Endothelial cell of umbilical vein (primary cell): ENCODE data around the gene CHRND. TPM values are rescaled to one million over a fixed set of nuclear protein-coding genes. Genes with fewer than 3 reads are reported as not detected.

Experiments
- BruUV-seq: library from RNA; stranded (reverse); fragments of 400-500 nt; replicated peaks from 2 replicates; lab custom pipeline; 2021; lab: Mats Ljungman, UMichigan
- CTCF ChIA-PET: fragments of 300-600, 350-600 bp; sonication (Branson Sonifier 250); formaldehyde crosslinking; loops from one replicate; lab custom pipeline; 2021; ENCODE audit warnings: antibody characterized with exemption, inconsistent platforms; lab: Charles Lee
- POLR2A ChIA-PET: fragments of 300-600, 350-600 bp; sonication (Branson Sonifier 250); formaldehyde crosslinking; loops from one replicate; lab custom pipeline; 2021; ENCODE audit warnings: antibody characterized with exemption, inconsistent platforms; lab: Charles Lee
- DNase-seq: peaks from one replicate; pipeline ENCODE4 v3.0.0-alpha.2; 2011; ENCODE audit warnings: low read depth, low spot score
- FAIRE-seq: peaks from 2 replicates; lab custom pipeline; 2011; peaks lifted over from hg19 to GRCh38; lab: Jason Lieb, UNC
- H2AFZ ChIP-seq: 2 replicates; pipeline ENCODE4 v1.6.0; 2012; ENCODE audit warnings: low read depth, low read length, control low read depth, inconsistent platforms
- H3K27ac ChIP-seq: 2 replicates; pipeline ENCODE4 v1.5.1; 2011; ENCODE audit warnings: low read depth, mild to moderate bottlenecking, control low read depth, low read length, moderate library complexity; ENCODE audit not compliant: insufficient read depth
- H3K27me3 ChIP-seq, 2 experiments: 2 replicates each; pipeline versions ENCODE4 v1.6.0 to v1.6.1; 2011; ENCODE audit warnings: low read length in 2 of 2, mixed read lengths in 1 of 2; ENCODE audit not compliant: control insufficient read depth in 2 of 2, insufficient read depth in 2 of 2
- H3K36me3 ChIP-seq, 2 experiments: 2 replicates in 1 of 2; 3 replicates in 1 of 2; pipeline ENCODE4 v1.5.1; 2011; ENCODE audit warnings: low read length in 2 of 2, mild to moderate bottlenecking in 1 of 2, moderate library complexity in 1 of 2; ENCODE audit not compliant: control insufficient read depth in 2 of 2, insufficient read depth in 2 of 2; ENCODE audit errors: extremely low read depth in 1 of 2
- H3K4me1 ChIP-seq: 3 replicates; pipeline ENCODE4 v1.5.1; 2011; ENCODE audit warnings: mild to moderate bottlenecking, low read length; ENCODE audit not compliant: control insufficient read depth, insufficient read depth; ENCODE audit errors: extremely low read depth
- H3K4me2 ChIP-seq: 2 replicates; pipeline ENCODE4 v1.6.1; 2011; ENCODE audit warnings: low read length, control low read depth, mixed read lengths; ENCODE audit not compliant: insufficient read depth
- H3K4me3 ChIP-seq, 3 experiments: fragments of 200-600 bp in 1 of 3; sonication (generic), shearing (Covaris generic) in 1 of 3; replicated peaks in 1 of 3; 2 replicates each; pipeline ENCODE4 v1.5.1; 2011 to 2016; ENCODE audit warnings: control low read depth in 3 of 3, low read length in 3 of 3, mild to moderate bottlenecking in 2 of 3, inconsistent platforms in 1 of 3, low read depth in 1 of 3, moderate library complexity in 1 of 3; ENCODE audit not compliant: insufficient read depth in 1 of 3
- H3K79me2 ChIP-seq: 2 replicates; pipeline ENCODE4 v1.6.0; 2012; ENCODE audit warnings: low read length, inconsistent platforms; ENCODE audit not compliant: control insufficient read depth, insufficient read depth
- H3K9ac ChIP-seq: replicated peaks from 2 replicates; pipeline ENCODE3; 2011; ENCODE audit warnings: low read length, control low read depth; ENCODE audit not compliant: insufficient read depth; ENCODE audit errors: extremely low read depth
- H3K9me1 ChIP-seq: replicated peaks from 3 replicates; pipeline ENCODE4 v1.6.0; 2011; ENCODE audit warnings: mild to moderate bottlenecking, low read length; ENCODE audit not compliant: control insufficient read depth, insufficient read depth; ENCODE audit errors: extremely low read depth
- H3K9me3 ChIP-seq: replicated peaks from 2 replicates; pipeline ENCODE4 v1.5.1; 2012; ENCODE audit warnings: low read length, inconsistent platforms; ENCODE audit not compliant: control insufficient read depth, insufficient read depth
- H4K20me1 ChIP-seq: replicated peaks from 2 replicates; pipeline ENCODE3; 2011; ENCODE audit warnings: mild to moderate bottlenecking, low read length; ENCODE audit not compliant: control insufficient read depth, insufficient read depth; ENCODE audit errors: extremely low read depth
- CTCF ChIP-seq, 2 donors: IDR thresholded peaks; 1 replicate in 1 of 2; 2 replicates in 1 of 2; pipeline ENCODE4 v1.5.1; 2011; ENCODE audit warnings: low read length in 2 of 2, mild to moderate bottlenecking in 2 of 2, moderate library complexity in 2 of 2, control low read depth in 1 of 2, inconsistent platforms in 1 of 2, low read depth in 1 of 2; ENCODE audit not compliant: insufficient read depth in 1 of 2; ENCODE audit errors: extremely low read depth in 1 of 2
- EZH2 ChIP-seq: IDR thresholded peaks from 2 replicates; pipeline ENCODE4 v1.6.1; 2012; ENCODE audit warnings: borderline replicate concordance, low read depth, mild to moderate bottlenecking, moderate library complexity, low read length, inconsistent platforms; ENCODE audit not compliant: severe bottlenecking
- FOS ChIP-seq: IDR thresholded peaks from 2 replicates; pipeline ENCODE4 v1.6.1; 2011; ENCODE audit warnings: mild to moderate bottlenecking, low read length, moderate library complexity, borderline replicate concordance; ENCODE audit not compliant: insufficient read depth
- GATA2 ChIP-seq: IDR thresholded peaks from 2 replicates; pipeline ENCODE4 v1.7.0; 2011; ENCODE audit warnings: low read depth, mild to moderate bottlenecking, moderate library complexity, mixed read lengths, low read length; ENCODE audit not compliant: insufficient read length, insufficient read depth
- JUN ChIP-seq: IDR thresholded peaks from 2 replicates; pipeline ENCODE4 v1.6.1; 2011; ENCODE audit warnings: borderline replicate concordance, low read depth; ENCODE audit not compliant: insufficient read length, insufficient read depth
- MAX ChIP-seq: IDR thresholded peaks from 2 replicates; pipeline ENCODE4 v1.6.1; 2011; ENCODE audit not compliant: insufficient read depth, insufficient read length
- MYC ChIP-seq: IDR thresholded peaks from one replicate; pipeline ENCODE4 v1.6.1; 2011; ENCODE audit warnings: mild to moderate bottlenecking, low read depth, low read length
- POLR2A ChIP-seq: IDR thresholded peaks from 2 replicates; pipeline ENCODE4 v1.6.1; 2012; ENCODE audit warnings: low read depth, mild to moderate bottlenecking, control low read depth, low read length
- POLR2AphosphoS5 ChIP-seq: IDR thresholded peaks from 2 replicates; pipeline ENCODE4 v1.6.1; 2012; ENCODE audit warnings: low read depth, mild to moderate bottlenecking, control low read depth, low read length, moderate library complexity; ENCODE audit not compliant: insufficient read depth
- dilution Hi-C: fragments of 300-500 bp; cut with MboI; formaldehyde crosslinking; loops from one replicate; pipeline ENCODE4 v1.15.0; 2019; ENCODE audit warnings: low sequenced_read_pairs; ENCODE audit not compliant: extremely low pct_ligation_motif_present
- intact Hi-C: fragments of 100-400 bp; cut with micrococcal nuclease; formaldehyde crosslinking; loops from one replicate; pipeline ENCODE4 v1.10.0; 2022
- polyA plus RNA-seq, 4 experiments: library from polyadenylated mRNA; depleted of rRNA in 3 of 4; stranded (reverse) in 3 of 4; unstranded in 1 of 4; fragments of >200 nt; gene quantifications; 2 replicates each; pipeline versions ENCODE4 v1.2.1 to v1.2.3, GENCODE V29; 2011 to 2012; ENCODE audit warnings: missing spikeins in 1 of 4
- total RNA-seq: library from RNA; stranded (reverse); gene quantifications from 2 replicates; pipeline ENCODE4 v1.2.3, GENCODE V29; 2021

The CHRND gene
- total and polyA plus RNA-seq, 2 donors (not counting 3 experiments of a cell fraction or from before 2014, with no cell fraction given) = not detected

GRCh38 chr2:232501331-232501771 lies 24.6 kb upstream of the CHRND start:
- H3K27ac ChIP-seq = no peak overlapping the region
- no peak for FAIRE-seq
- H3K4me2 ChIP-seq = no peak overlapping the region
- POLR2A ChIA-PET = no interaction called here
- no peaks in the 10 kb centered on the region for H3K4me1 ChIP-seq
- no peaks in the 10 kb centered on the region for H3K79me2 ChIP-seq
- H3K27me3 ChIP-seq = peaks cover 32 to 33% of the 10 kb centered on the region in 2 experiments
- CTCF ChIA-PET = interaction anchor here (1.1 kb wide), 1 partner anchor 601 kb away, joined by 4 read pairs; no protein-coding TSS in a partner anchor
- intact Hi-C loops (no loop called here), dilution Hi-C loops (no loop called here)
- H3K36me3 ChIP-seq = no peaks in the 10 kb centered on the region
- no TSS peak for BruUV-seq
- no peak overlapping the region for H3K4me3 ChIP-seq
- no peaks in the 10 kb centered on the region for H3K9me1 ChIP-seq
- H4K20me1 ChIP-seq = no peaks in the 10 kb centered on the region
- H2AFZ ChIP-seq = no peak overlapping the region
- H3K9ac ChIP-seq = no peak overlapping the region
- DNase-seq = no peak
- no peaks in the 10 kb centered on the region for H3K9me3 ChIP-seq
- TF ChIP-seq JUN = no peak
- no peak for TF ChIP-seq EZH2

- no peaks in the 10 kb centered on the region for H3K36me3 ChIP-seq
- dilution Hi-C loops = no loop called here
- no peak overlapping the region for H3K27ac ChIP-seq
- H2AFZ ChIP-seq = no peak overlapping the region
- no peak overlapping the region for H3K4me2 ChIP-seq
- BruUV-seq = no TSS peak
- ChIA-PET POLR2A (no interaction called here), CTCF (interaction anchor here (1.1 kb wide), 1 partner anchor 601 kb away, joined by 4 read pairs; no protein-coding TSS in a partner anchor)
- no peak for DNase-seq
- no peaks in the 10 kb centered on the region for H3K9me1 ChIP-seq
- H3K9me3 ChIP-seq = no peaks in the 10 kb centered on the region
- no peak overlapping the region for H3K9ac ChIP-seq
- FAIRE-seq = no peak
- H4K20me1 ChIP-seq = no peaks in the 10 kb centered on the region
- intact Hi-C loops = no loop called here
- H3K79me2 ChIP-seq = no peaks in the 10 kb centered on the region
- H3K27me3 ChIP-seq = peaks cover 33 to 35% of the 10 kb centered on the region in 2 experiments
- no peaks in the 10 kb centered on the region for H3K4me1 ChIP-seq
- TF ChIP-seq POLR2AphosphoS5 (no peak), GATA2 (no peak), EZH2 (no peak), POLR2A (no peak), MAX (no peak), FOS (no peak), MYC (no peak), CTCF (IDR thresholded peaks at IDR 0.05; ENCODE audit: extremely low read depth in 1 of 2, insufficient read depth in 1 of 2, low read depth in 1 of 2, low read length in 2 of 2) (no peak)
- H3K4me3 ChIP-seq = no peak overlapping the region
Observed at GRCh38 chr2:232501794-232502390, 24.1 kb upstream of the CHRND start.
